Adrenal gland (tissue), 12 donors: ENCODE data around the gene STRN4. TPM values are rescaled to one million over a fixed set of nuclear protein-coding genes. Genes with fewer than 3 reads are reported as not detected.

Source experiments
- DNase-seq, 7 donors: peaks; one replicate each; pipeline ENCODE4 v3.0.0-alpha.2; 2019 to 2020
- H3K27ac ChIP-seq, 5 donors: fragments of 200-600 bp; sonication (generic) in 4 of 5; 1 replicate in 3 of 5; 2 replicates in 2 of 5; pipeline versions ENCODE4 v1.5.1 to v1.8.0; 2016 to 2020; ENCODE audit warnings: mild to moderate bottlenecking in 1 of 5
- H3K27me3 ChIP-seq: fragments of 200-600 bp; 2 replicates; pipeline ENCODE4 v1.8.0; 2021
- H3K36me3 ChIP-seq, 2 donors: fragments of 200-600 bp; replicated peaks in 1 of 2; 1 replicate in 1 of 2; 2 replicates in 1 of 2; pipeline versions ENCODE4 v1.5.1 to v1.8.0; 2018 to 2022
- H3K4me1 ChIP-seq, 2 donors: fragments of 200-600 bp; replicated peaks in 1 of 2; 1 replicate in 1 of 2; 2 replicates in 1 of 2; pipeline versions ENCODE4 v1.5.1 to v1.8.0; 2018 to 2021
- H3K4me3 ChIP-seq, 4 donors: fragments of 200-600 bp; sonication (generic) in 3 of 4; one replicate each; pipeline ENCODE4 v1.5.1; 2016 to 2018
- H3K9me3 ChIP-seq, 3 donors: fragments of 200-600 bp; sonication (generic) in 1 of 3; replicated peaks in 1 of 3; 1 replicate in 2 of 3; 2 replicates in 1 of 3; pipeline versions ENCODE4 v1.5.1 to v1.8.0; 2016 to 2021
- CTCF ChIP-seq, 6 experiments: fragments of 450-650 bp in 4 of 6; fragments of 200-600 bp in 2 of 6; sonication (generic) in 1 of 6; IDR thresholded peaks; 1 replicate in 5 of 6; 2 replicates in 1 of 6; pipeline versions ENCODE4 v1.5.1 to v1.8.0; 2016 to 2021; ENCODE audit warnings: antibody characterized with exemption in 6 of 6, mild to moderate bottlenecking in 2 of 6, moderate library complexity in 1 of 6
- POLR2A ChIP-seq, 2 donors: fragments of 450-650 bp; IDR thresholded peaks; one replicate each; pipeline ENCODE4 v1.6.1; 2017; ENCODE audit warnings: antibody characterized with exemption in 2 of 2, mild to moderate bottlenecking in 2 of 2, moderate library complexity in 1 of 2
- intact Hi-C, 2 donors: fragments of 100-400 bp; cut with DNase I; formaldehyde crosslinking; loops; one replicate each; pipeline versions ENCODE4 v1.14.1 to v1.15.0; 2022 to 2023
- microRNA counts, 2 donors: library from miRNA; unstranded; fragments of <30 nt; microRNA quantifications; one replicate each; lab custom pipeline; 2016
- microRNA-seq, 3 donors: library from miRNA; unstranded; fragments of <30 nt; microRNA quantifications; one replicate each; pipeline ENCODE4, GENCODE V29; 2017 to 2020
- polyA plus RNA-seq, 3 donors: library from polyadenylated mRNA; stranded (reverse); fragments of 200-250 nt in 2 of 3; fragments of 350-450 nt in 1 of 3; fragmentation: Illumina TruSeq in 1 of 3; extraction: RNeasy Lipid Tissue Mini Kit (QIAGEN cat#74804) in 1 of 3; gene quantifications; one replicate each; pipeline ENCODE4 v1.2.3, GENCODE V29; 2013 to 2014
- small RNA-seq, 2 donors: library from RNA; depleted of rRNA; stranded (forward); fragments of <200 nt; gene quantifications; one replicate each; pipeline ENCODE3, GENCODE V24; 2016
- total RNA-seq, 9 donors: library from RNA; depleted of rRNA in 4 of 9; stranded (reverse); fragments of >200 nt in 4 of 9; fragments of 120-200 nt in 1 of 9; fragmentation: NEBNext Ultra II Directional in 1 of 9; extraction: Animal tissue kit (Norgen Biotek cat#: 25700) in 1 of 9; gene quantifications; one replicate each; pipeline versions ENCODE4 v1.1.0 to v1.2.4, GENCODE V29; 2013 to 2023
- donor health status: healthy with polysubstance abuse.
- donor health status: Bipolar disorder and iron deficiency.
- donor health status: DM: yes; HTN: yes; CAD: no.
- donor health status: DM: no; HTN: no; CAD: no.
- donor health status: DM: no; HTN: no; CAD: no.
- donor health status: DM: yes; HTN: yes; CAD: no.

STRN4 gene
- total and polyA plus RNA-seq, 12 donors, result 22.3 to 92.8 (median 65.8) TPM

GRCh38 chr19:46670813-46671212 is 75.4 kb downstream of the STRN4 start:
- no peak for DNase-seq
- intact Hi-C loops, result no loop called here
- H3K9me3 ChIP-seq, result no peaks in the 10 kb centered on the region
- H3K4me1 ChIP-seq, result no peaks in the 10 kb centered on the region
- H3K4me3 ChIP-seq, result no peak overlapping the region
- H3K27ac ChIP-seq, result no peak overlapping the region
- TF ChIP-seq CTCF (IDR thresholded peaks at IDR 0.05) (no peak), POLR2A (IDR thresholded peaks at IDR 0.05) (no peak)
- no peaks in the 10 kb centered on the region for H3K27me3 ChIP-seq
- peaks cover 0 to 27% of the 10 kb centered on the region in 2 donors for H3K36me3 ChIP-seq

MicroRNAs encoded within 50 kb of the gene (microRNA counts, 767-probe panel; counts per million panel counts)
- microRNA hsa-miR-320e (lab: Ali Mortazavi, UCI), result 0 to 2,585 counts per million in 2 donors

Small RNA genes lying within 50 kb of the gene (microRNA-seq; reads per million reads assigned to microRNA genes)
- 3.1 to 8.5 (median 4.8) reads per million in 3 donors for gene MIR320E

Small RNA genes lying within 50 kb of the gene (small RNA-seq; reads per million reads assigned to genes)
- gene MIR320E (0 to 0.08 reads per million in 2 donors), gene RF00019 (0 reads per million in 2 donors), gene RN7SL364P (0 to 0.12 reads per million in 2 donors)

Other genes with a start within 250 kb of the STRN4 start
- gene CALM3, start 145.1 kb downstream of the STRN4 start, total RNA-seq, result 100 to 1,000 TPM; 177 to 334 (median 271) TPM
- 100 to 1,000 TPM; 219 to 579 (median 372) TPM for gene CALM3, start 145.1 kb downstream of the STRN4 start, polyA plus RNA-seq
- 10 to 100 TPM in 4 of 9 donors, 1 to 10 TPM in 4, under 1 TPM in 1; 0.94 to 24.8 (median 9.0) TPM for gene PTGIR, start 121.4 kb downstream of the STRN4 start, total RNA-seq
- 10 to 100 TPM in 2 of 3 donors, 1 to 10 TPM in 1; 2.5 to 21.1 (median 11.6) TPM for gene PTGIR, start 121.4 kb downstream of the STRN4 start, polyA plus RNA-seq
- 1 to 10 TPM in 1 of 9 donors, not detected in 8; 3.9 TPM for gene GNG8, start 110.2 kb downstream of the STRN4 start, total RNA-seq
- gene GNG8, start 110.2 kb downstream of the STRN4 start, polyA plus RNA-seq, result not detected
- 1 to 10 TPM; 1.7 to 9.8 (median 4.0) TPM for gene DACT3, start 85.3 kb downstream of the STRN4 start, total RNA-seq
- 1 to 10 TPM; 2.3 to 3.8 (median 2.6) TPM for gene DACT3, start 85.3 kb downstream of the STRN4 start, polyA plus RNA-seq
- gene PRKD2, start 29.3 kb downstream of the STRN4 start, total RNA-seq, result 10 to 100 TPM in 8 of 9 donors, 1 to 10 TPM in 1; 7.7 to 37.0 (median 23.7) TPM
- gene PRKD2, start 29.3 kb downstream of the STRN4 start, polyA plus RNA-seq, result 10 to 100 TPM in 2 of 3 donors, 1 to 10 TPM in 1; 6.8 to 77.1 (median 53.7) TPM
- gene FKRP, start 393 bp downstream of the STRN4 start, total RNA-seq, result 10 to 100 TPM in 8 of 9 donors, 1 to 10 TPM in 1; 9.6 to 31.2 (median 16.7) TPM
- 10 to 100 TPM in 2 of 3 donors, 1 to 10 TPM in 1; 5.5 to 19.1 (median 13.6) TPM for gene FKRP, start 393 bp downstream of the STRN4 start, polyA plus RNA-seq
- gene SLC1A5, start 42.1 kb upstream of the STRN4 start, total RNA-seq, result 10 to 100 TPM in 8 of 9 donors, 1 to 10 TPM in 1; 4.7 to 56.9 (median 33.0) TPM
- 10 to 100 TPM; 13.3 to 32.3 (median 14.7) TPM for gene SLC1A5, start 42.1 kb upstream of the STRN4 start, polyA plus RNA-seq
- 100 to 1,000 TPM; 123 to 216 (median 189) TPM for gene AP2S1, start 104.4 kb upstream of the STRN4 start, total RNA-seq
- gene AP2S1, start 104.4 kb upstream of the STRN4 start, polyA plus RNA-seq, result 100 to 1,000 TPM in 1 of 3 donors, 10 to 100 TPM in 2; 91.1 to 149 (median 99.3) TPM
- gene ARHGAP35, start 114.5 kb upstream of the STRN4 start, total RNA-seq, result 10 to 100 TPM; 27.0 to 48.3 (median 40.3) TPM
- 10 to 100 TPM in 2 of 3 donors, 1 to 10 TPM in 1; 7.0 to 24.1 (median 22.3) TPM for gene ARHGAP35, start 114.5 kb upstream of the STRN4 start, polyA plus RNA-seq